ENCODE results near the gene COL8A1. TPM values are rescaled to one million over a fixed set of nuclear protein-coding genes. Genes with fewer than 3 reads are reported as not detected.

Gene COL8A1
- total RNA-seq, 4 donors from 2014 or later = 2.2 to 8.6 (median 5.1) TPM

- intact Hi-C loops (cut with DNase I; ENCODE audit: low total_unique reads) (no loop called here), in situ Hi-C loops (cut with MboI; ENCODE audit: low sequenced_read_pairs in 4 of 4) (no loop called here)
- H3K36me3 ChIP-seq = no peaks in the 10 kb centered on the region
- no peaks in the 10 kb centered on the region for H3K4me1 ChIP-seq
- TF ChIP-seq POLR2A (IDR thresholded peaks at IDR 0.05) (no peak), CTCF (IDR thresholded peaks at IDR 0.05 in 4 of 5, conservative IDR thresholded peaks at IDR 0.05 in 1 of 5) (no peak)
- H3K27ac ChIP-seq = no peak overlapping the region
- no peak overlapping the region for H3K4me3 ChIP-seq
- no peaks in the 10 kb centered on the region for H3K9me3 ChIP-seq
- no peaks in the 10 kb centered on the region for H3K27me3 ChIP-seq
- DNase-seq (no peak), ATAC-seq (no peak)
Measured at GRCh38 chr3:99627062-99627826, 11.2 kb upstream of the COL8A1 start.

GRCh38 chr3:99630815-99631214 lies 7.6 kb upstream of the COL8A1 start:
- DNase-seq = no peak
- Histone ChIP-seq H3K4me3 (no peak overlapping the region), H3K27me3 (peaks cover 12 to 15% (median 13%) of the 10 kb centered on the region in 3 donors), H3K36me3 (no peaks in the 10 kb centered on the region), H3K27ac (no peak overlapping the region), H3K9me3 (no peaks in the 10 kb centered on the region), H3K4me1 (no peaks in the 10 kb centered on the region)
- TF ChIP-seq POLR2A (IDR thresholded peaks at IDR 0.05) = no peak
- no peak for TF ChIP-seq CTCF (IDR thresholded peaks at IDR 0.05 in 4 of 5, conservative IDR thresholded peaks at IDR 0.05 in 1 of 5)
- ATAC-seq = no peak
- intact Hi-C loops (cut with DNase I; ENCODE audit: low total_unique reads) = no loop called here
- in situ Hi-C loops (cut with MboI; ENCODE audit: low sequenced_read_pairs in 4 of 4) = no loop called here

GRCh38 chr3:99633887-99634558 lies 4.4 kb upstream of the COL8A1 start:
- intact Hi-C loops (cut with DNase I; ENCODE audit: low total_unique reads) (no loop called here), in situ Hi-C loops (cut with MboI; ENCODE audit: low sequenced_read_pairs in 4 of 4) (no loop called here)
- H3K27me3 ChIP-seq = peaks cover 34 to 37% (median 35%) of the 10 kb centered on the region in 3 donors
- H3K36me3 ChIP-seq = no peaks in the 10 kb centered on the region
- DNase-seq (no peak), ATAC-seq (no peak)
- peaks cover 3 to 13% of the 10 kb centered on the region in 2 donors for H3K4me1 ChIP-seq
- no peak overlapping the region for H3K27ac ChIP-seq
- no peaks in the 10 kb centered on the region for H3K9me3 ChIP-seq
- TF ChIP-seq POLR2A (IDR thresholded peaks at IDR 0.05) (no peak), CTCF (IDR thresholded peaks at IDR 0.05 in 4 of 5, conservative IDR thresholded peaks at IDR 0.05 in 1 of 5) (no peak)
- H3K4me3 ChIP-seq = no peak overlapping the region

GRCh38 chr3:99634881-99635280 lies 3.5 kb upstream of the COL8A1 start:
- peaks cover 3 to 13% of the 10 kb centered on the region in 2 donors for H3K4me1 ChIP-seq
- ATAC-seq = no peak
- in situ Hi-C loops (cut with MboI; ENCODE audit: low sequenced_read_pairs in 4 of 4) = no loop called here
- intact Hi-C loops (cut with DNase I; ENCODE audit: low total_unique reads) = no loop called here
- H3K36me3 ChIP-seq = no peaks in the 10 kb centered on the region
- TF ChIP-seq CTCF (IDR thresholded peaks at IDR 0.05 in 4 of 5, conservative IDR thresholded peaks at IDR 0.05 in 1 of 5) (no peak), POLR2A (IDR thresholded peaks at IDR 0.05) (no peak)
- H3K4me3 ChIP-seq = no peak overlapping the region
- DNase-seq = no peak
- H3K9me3 ChIP-seq = no peaks in the 10 kb centered on the region
- H3K27ac ChIP-seq = no peak overlapping the region
- H3K27me3 ChIP-seq = peaks cover 34 to 37% (median 35%) of the 10 kb centered on the region in 3 donors

Measured in gastrocnemius medialis (tissue), 4 donors.